Trophoblast cell (in vitro differentiated cells and primary cell): ENCODE data around the gene C17orf50.

Experiments
- DNase-seq, 2 donors: peaks; one replicate each; pipeline ENCODE4 v3.0.0-alpha.2; 2016
- H2AFZ ChIP-seq: 2 replicates; pipeline ENCODE4 v1.6.1; 2013; ENCODE audit warnings: low read length, moderate library complexity, mild to moderate bottlenecking; ENCODE audit not compliant: insufficient read depth, poor library complexity
- H2AK5ac ChIP-seq: 2 replicates; pipeline ENCODE4 v1.6.1; 2013; ENCODE audit warnings: mild to moderate bottlenecking, low read length
- H2BK120ac ChIP-seq: 2 replicates; pipeline ENCODE4 v1.6.1; 2013; ENCODE audit warnings: low read length, mild to moderate bottlenecking, moderate library complexity; ENCODE audit not compliant: insufficient read depth, poor library complexity
- H2BK12ac ChIP-seq: 2 replicates; pipeline ENCODE4 v1.6.1; 2013; ENCODE audit warnings: mild to moderate bottlenecking, low read length, moderate library complexity
- H2BK5ac ChIP-seq: 2 replicates; pipeline ENCODE4 v1.6.1; 2013; ENCODE audit warnings: low read length, low read depth, moderate library complexity, mild to moderate bottlenecking; ENCODE audit not compliant: poor library complexity
- H3K14ac ChIP-seq: 2 replicates; pipeline ENCODE4 v1.6.1; 2013; ENCODE audit warnings: mild to moderate bottlenecking, low read length
- H3K18ac ChIP-seq: 2 replicates; pipeline ENCODE4 v1.6.1; 2013; ENCODE audit warnings: mild to moderate bottlenecking, low read length
- H3K23ac ChIP-seq: 2 replicates; pipeline ENCODE4 v1.6.1; 2013; ENCODE audit warnings: low read length
- H3K27ac ChIP-seq: 2 replicates; pipeline ENCODE4 v1.5.1; 2013; ENCODE audit warnings: low read depth, mild to moderate bottlenecking, inconsistent platforms, low read length, moderate library complexity
- H3K27me3 ChIP-seq: 2 replicates; pipeline ENCODE4 v1.6.1; 2013; ENCODE audit warnings: inconsistent platforms, mild to moderate bottlenecking, low read length, moderate library complexity; ENCODE audit not compliant: insufficient read depth
- H3K36me3 ChIP-seq, 2 experiments: 1 replicate in 1 of 2; 2 replicates in 1 of 2; pipeline ENCODE4 v1.6.1; 2013; ENCODE audit warnings: low read length in 2 of 2, mild to moderate bottlenecking in 2 of 2, moderate library complexity in 1 of 2; ENCODE audit not compliant: insufficient read depth in 2 of 2, control insufficient read depth in 1 of 2
- H3K4ac ChIP-seq: 2 replicates; pipeline ENCODE4 v1.6.1; 2013; ENCODE audit warnings: low read depth, mild to moderate bottlenecking, low read length, moderate library complexity
- H3K4me1 ChIP-seq, 2 experiments: 1 replicate in 1 of 2; 2 replicates in 1 of 2; pipeline ENCODE4 v1.6.1; 2013; ENCODE audit warnings: low read length in 2 of 2, mild to moderate bottlenecking in 2 of 2, moderate library complexity in 1 of 2; ENCODE audit not compliant: insufficient read depth in 2 of 2, control insufficient read depth in 1 of 2
- H3K4me2 ChIP-seq: 2 replicates; pipeline ENCODE4 v1.6.1; 2013; ENCODE audit warnings: inconsistent platforms, mild to moderate bottlenecking, low read length, moderate library complexity
- H3K4me3 ChIP-seq: 2 replicates; pipeline ENCODE4 v1.5.1; 2013; ENCODE audit warnings: mild to moderate bottlenecking, low read depth, low read length, inconsistent platforms
- H3K79me1 ChIP-seq: one replicate; pipeline ENCODE4 v1.6.1; 2013; ENCODE audit warnings: low read length
- H3K79me2 ChIP-seq: 2 replicates; pipeline ENCODE4 v1.6.1; 2013; ENCODE audit warnings: low read length, mild to moderate bottlenecking; ENCODE audit not compliant: control insufficient read depth, insufficient read depth, poor library complexity
- H3K9ac ChIP-seq: 2 replicates; pipeline ENCODE4 v1.6.1; 2013; ENCODE audit warnings: mild to moderate bottlenecking, low read length
- H3K9me3 ChIP-seq: 2 replicates; pipeline ENCODE4 v1.6.1; 2013; ENCODE audit warnings: low read depth, mild to moderate bottlenecking, control low read depth, inconsistent platforms, low read length; ENCODE audit not compliant: insufficient read depth
- H4K12ac ChIP-seq: 2 replicates; pipeline ENCODE4 v1.6.1; 2013; ENCODE audit warnings: low read depth, mild to moderate bottlenecking, low read length, moderate library complexity
- H4K8ac ChIP-seq: 2 replicates; pipeline ENCODE4 v1.6.1; 2013; ENCODE audit warnings: low read depth, mild to moderate bottlenecking, low read length, moderate library complexity
- H4K91ac ChIP-seq: one replicate; pipeline ENCODE4 v1.6.1; 2013; ENCODE audit warnings: low read depth, mild to moderate bottlenecking, low read length, moderate library complexity
- WGBS: extraction: QIAGEN DNeasy Blood & Tissue Kit; methylation state at CpG from one replicate; pipeline ENCODE4 v1.1.7; 2013; ENCODE audit warnings: missing lambda C conversion rate; ENCODE audit not compliant: insufficient read length, insufficient coverage; ENCODE audit errors: extremely low coverage; 5-methylcytosine and 5-hydroxymethylcytosine counted together

The C17orf50 gene

GRCh38 chr17:35733366-35733765 is 27.3 kb upstream of the C17orf50 start:
- H3K9me3 ChIP-seq, result peaks cover 2% of the 10 kb centered on the region
- no peak overlapping the region for H3K4me3 ChIP-seq
- no peak overlapping the region for H3K9ac ChIP-seq
- no peak overlapping the region for H3K23ac ChIP-seq
- no peak overlapping the region for H3K27ac ChIP-seq
- H2AFZ ChIP-seq, result no peak overlapping the region
- H3K36me3 ChIP-seq, result no peaks in the 10 kb centered on the region
- H3K18ac ChIP-seq, result no peak overlapping the region
- H3K79me2 ChIP-seq, result peaks cover 2% of the 10 kb centered on the region
- no peak overlapping the region for H4K8ac ChIP-seq
- no peak overlapping the region for H4K12ac ChIP-seq
- no peaks in the 10 kb centered on the region for H3K79me1 ChIP-seq
- DNase-seq, result peak; percentile 63 to 74
- H3K4me2 ChIP-seq, result no peak overlapping the region
- peaks cover 12 to 24% of the 10 kb centered on the region in 2 experiments for H3K4me1 ChIP-seq
- H2AK5ac ChIP-seq, result no peak overlapping the region
- H3K27me3 ChIP-seq, result no peaks in the 10 kb centered on the region
- no CpG with 5 or more reads among the region's 6 CpGs for WGBS
- no peak overlapping the region for H2BK5ac ChIP-seq
- no peak overlapping the region for H4K91ac ChIP-seq
- H3K14ac ChIP-seq, result no peak overlapping the region
- H2BK120ac ChIP-seq, result no peak overlapping the region
- H3K4ac ChIP-seq, result no peak overlapping the region
- no peak overlapping the region for H2BK12ac ChIP-seq

GRCh38 chr17:35734396-35734795 is 26.3 kb upstream of the C17orf50 start:
- no peak overlapping the region for H3K14ac ChIP-seq
- no peak overlapping the region for H3K27ac ChIP-seq
- no peak overlapping the region for H2BK5ac ChIP-seq
- no peak overlapping the region for H4K91ac ChIP-seq
- H3K79me2 ChIP-seq, result peaks cover 2% of the 10 kb centered on the region
- no peak overlapping the region for H2AK5ac ChIP-seq
- H3K4me1 ChIP-seq, result peaks cover 12 to 24% of the 10 kb centered on the region in 2 experiments
- no peak overlapping the region for H2BK120ac ChIP-seq
- H4K8ac ChIP-seq, result no peak overlapping the region
- H3K4ac ChIP-seq, result no peak overlapping the region
- no peaks in the 10 kb centered on the region for H3K27me3 ChIP-seq
- peaks cover 2% of the 10 kb centered on the region for H3K9me3 ChIP-seq
- H3K4me2 ChIP-seq, result no peak overlapping the region
- H3K9ac ChIP-seq, result no peak overlapping the region
- no CpG with 5 or more reads among the region's 7 CpGs for WGBS
- no peaks in the 10 kb centered on the region for H3K36me3 ChIP-seq
- H3K23ac ChIP-seq, result no peak overlapping the region
- H3K18ac ChIP-seq, result no peak overlapping the region
- H2BK12ac ChIP-seq, result no peak overlapping the region
- no peaks in the 10 kb centered on the region for H3K79me1 ChIP-seq
- H2AFZ ChIP-seq, result no peak overlapping the region
- H3K4me3 ChIP-seq, result no peak overlapping the region
- DNase-seq, result no peak
- H4K12ac ChIP-seq, result no peak overlapping the region

- Histone ChIP-seq H3K36me3 (no peaks in the 10 kb centered on the region), H4K8ac (no peak overlapping the region), H2AK5ac (no peak overlapping the region), H2BK12ac (no peak overlapping the region), H3K4me1 (peaks cover 12 to 24% of the 10 kb centered on the region in 2 experiments), H3K27me3 (no peaks in the 10 kb centered on the region), H3K4me2 (no peak overlapping the region), H3K4ac (no peak overlapping the region), H2BK5ac (no peak overlapping the region), H4K12ac (no peak overlapping the region), H4K91ac (no peak overlapping the region), H3K27ac (no peak overlapping the region), H3K14ac (no peak overlapping the region), H3K79me2 (peaks cover 2% of the 10 kb centered on the region), H3K4me3 (no peak overlapping the region), H2BK120ac (no peak overlapping the region), H3K23ac (no peak overlapping the region), H2AFZ (no peak overlapping the region), H3K9me3 (peaks cover 5% of the 10 kb centered on the region), H3K79me1 (no peaks in the 10 kb centered on the region), H3K9ac (no peak overlapping the region), H3K18ac (no peak overlapping the region)
- no peak for DNase-seq
- WGBS, result no CpG with 5 or more reads among the region's 29 CpGs
Observed at GRCh38 chr17:35735036-35735805, 25.5 kb upstream of the C17orf50 start.

- peaks cover 4% of the 10 kb centered on the region for H3K27me3 ChIP-seq
- H3K18ac ChIP-seq, result no peak overlapping the region
- no peak overlapping the region for H3K14ac ChIP-seq
- H3K36me3 ChIP-seq, result no peaks in the 10 kb centered on the region
- no peaks in the 10 kb centered on the region for H3K79me1 ChIP-seq
- DNase-seq, result no peak
- no peak overlapping the region for H2AK5ac ChIP-seq
- no peak overlapping the region for H3K4ac ChIP-seq
- H3K23ac ChIP-seq, result no peak overlapping the region
- no peak overlapping the region for H3K27ac ChIP-seq
- H4K8ac ChIP-seq, result no peak overlapping the region
- H2BK12ac ChIP-seq, result no peak overlapping the region
- no peak overlapping the region for H2AFZ ChIP-seq
- peaks cover 12% of the 10 kb centered on the region for H3K9me3 ChIP-seq
- no peak overlapping the region for H2BK120ac ChIP-seq
- no peak overlapping the region for H3K9ac ChIP-seq
- peaks cover 2% of the 10 kb centered on the region for H3K79me2 ChIP-seq
- no peak overlapping the region for H4K91ac ChIP-seq
- no peak overlapping the region for H4K12ac ChIP-seq
- H3K4me2 ChIP-seq, result no peak overlapping the region
- no peak overlapping the region for H2BK5ac ChIP-seq
- no peak overlapping the region for H3K4me3 ChIP-seq
- no CpG with 5 or more reads among the region's 5 CpGs for WGBS
- peaks cover 12 to 23% of the 10 kb centered on the region in 2 experiments for H3K4me1 ChIP-seq
Observed at GRCh38 chr17:35736236-35736635, 24.5 kb upstream of the C17orf50 start.
